ES-I3 (cell line): ENCODE results near the gene GLS.

ENCODE experiments used
- H3K36me3 ChIP-seq: 2 replicates; pipeline ENCODE4 v1.6.1; 2013; ENCODE audit warnings: mild to moderate bottlenecking, low read length, control low read depth, moderate library complexity; ENCODE audit not compliant: insufficient read depth
- H3K4me1 ChIP-seq: 2 replicates; pipeline ENCODE4 v1.6.1; 2013; ENCODE audit warnings: mild to moderate bottlenecking, control low read depth, low read length; ENCODE audit not compliant: insufficient read depth
- H3K9ac ChIP-seq: 2 replicates; pipeline ENCODE4 v1.6.1; 2013; ENCODE audit warnings: low read depth, mild to moderate bottlenecking, low read length, moderate library complexity
- H3K9me3 ChIP-seq: 2 replicates; pipeline ENCODE4 v1.6.1; 2013; ENCODE audit warnings: mild to moderate bottlenecking, low read length, moderate library complexity; ENCODE audit not compliant: control insufficient read depth, insufficient read depth

GLS gene

GRCh38 chr2:190970873-190971506 is 90.4 kb downstream of the GLS start:
- H3K9ac ChIP-seq = no peak overlapping the region
- peaks cover 26% of the 10 kb centered on the region for H3K36me3 ChIP-seq

GRCh38 chr2:190972213-190972612 is 91.6 kb downstream of the GLS start:
- Histone ChIP-seq H3K9me3 (no peaks in the 10 kb centered on the region; the same call in 1 of the 2 replicates), H3K9ac (no peak overlapping the region), H3K36me3 (peaks cover 33% of the 10 kb centered on the region), H3K4me1 (no peaks in the 10 kb centered on the region)

More at GRCh38 chr2:190970873-190971506, 90.4 kb downstream of the GLS start:
- H3K9me3 ChIP-seq = no peaks in the 10 kb centered on the region; the same call in 1 of the 2 replicates
- no peaks in the 10 kb centered on the region for H3K4me1 ChIP-seq

GRCh38 chr2:190972846-190973245 is 92.2 kb downstream of the GLS start:
- peaks cover 33% of the 10 kb centered on the region for H3K36me3 ChIP-seq
- H3K9me3 ChIP-seq = no peaks in the 10 kb centered on the region; the same call in 1 of the 2 replicates
- no peaks in the 10 kb centered on the region for H3K4me1 ChIP-seq
- no peak overlapping the region for H3K9ac ChIP-seq

GRCh38 chr2:190973262-190973661 is 92.6 kb downstream of the GLS start:
- Histone ChIP-seq H3K4me1 (no peaks in the 10 kb centered on the region), H3K36me3 (peaks cover 34% of the 10 kb centered on the region), H3K9ac (no peak overlapping the region), H3K9me3 (no peaks in the 10 kb centered on the region; the same call in 1 of the 2 replicates)

- no peak overlapping the region for H3K9ac ChIP-seq
- no peaks in the 10 kb centered on the region; the same call in 1 of the 2 replicates for H3K9me3 ChIP-seq
- peaks cover 41% of the 10 kb centered on the region for H3K36me3 ChIP-seq
- H3K4me1 ChIP-seq = no peaks in the 10 kb centered on the region
Measured at GRCh38 chr2:190973726-190974628, 93.4 kb downstream of the GLS start.

DNA sequence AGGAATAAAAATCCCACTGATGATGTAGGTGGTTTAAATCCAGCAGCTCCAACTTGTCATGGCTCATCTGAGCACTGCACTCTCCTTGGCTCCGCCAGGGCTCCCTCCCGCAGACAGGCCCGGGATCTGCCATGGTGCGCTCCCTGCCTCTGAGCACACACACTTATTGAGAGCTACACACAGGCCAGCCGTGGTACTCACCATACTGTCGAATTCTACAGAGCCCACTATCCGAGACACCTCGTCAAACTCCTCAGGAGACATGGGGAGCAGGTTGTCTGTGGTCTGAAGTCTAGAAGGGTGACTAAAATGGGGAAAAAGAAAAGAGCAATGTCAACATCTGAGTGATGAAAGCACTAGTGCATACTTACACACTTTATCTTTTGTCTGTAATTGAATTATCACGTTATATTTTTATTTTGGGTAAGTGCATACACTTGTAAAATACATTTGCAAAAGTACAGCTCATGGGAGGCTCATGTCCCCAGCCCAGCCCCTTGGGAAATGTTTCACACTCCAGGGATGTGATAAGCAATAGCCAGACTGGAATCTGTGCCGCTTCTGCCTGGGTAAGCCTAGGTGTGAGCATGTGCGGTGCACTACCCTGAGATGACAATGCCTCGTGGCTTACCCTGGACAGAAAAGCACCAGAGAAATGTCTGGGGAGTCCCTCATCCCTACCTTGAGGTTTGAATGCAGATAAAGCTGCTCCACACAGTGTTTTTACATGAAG is 94.2 kb downstream of the GLS start:
- Histone ChIP-seq H3K4me1 (no peaks in the 10 kb centered on the region), H3K36me3 (peaks cover 41% of the 10 kb centered on the region), H3K9me3 (no peaks in the 10 kb centered on the region; the same call in 1 of the 2 replicates), H3K9ac (no peak overlapping the region)

DNA sequence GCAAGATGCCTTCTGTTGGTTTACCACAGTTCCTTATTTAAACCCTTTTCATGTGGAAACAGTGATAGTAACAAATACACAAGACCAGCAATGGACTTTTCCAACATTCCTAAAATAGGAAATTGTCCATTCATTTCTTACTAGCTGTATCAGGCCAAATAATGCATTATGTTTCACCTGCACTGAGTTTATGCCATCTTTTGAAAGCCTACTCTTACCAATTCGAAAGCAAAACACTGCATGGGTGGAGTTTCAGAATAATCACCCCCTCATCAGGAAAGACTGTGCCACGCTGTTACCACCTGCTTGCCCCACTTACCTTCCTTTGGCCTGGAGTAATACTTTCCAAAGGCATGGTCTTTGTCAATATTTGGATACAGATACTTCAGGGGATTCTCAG is 95.9 kb downstream of the GLS start:
- no peaks in the 10 kb centered on the region for H3K4me1 ChIP-seq
- peaks cover 36% of the 10 kb centered on the region for H3K36me3 ChIP-seq
- H3K9me3 ChIP-seq = no peaks in the 10 kb centered on the region; the same call in 1 of the 2 replicates
- H3K9ac ChIP-seq = no peak overlapping the region

DNA sequence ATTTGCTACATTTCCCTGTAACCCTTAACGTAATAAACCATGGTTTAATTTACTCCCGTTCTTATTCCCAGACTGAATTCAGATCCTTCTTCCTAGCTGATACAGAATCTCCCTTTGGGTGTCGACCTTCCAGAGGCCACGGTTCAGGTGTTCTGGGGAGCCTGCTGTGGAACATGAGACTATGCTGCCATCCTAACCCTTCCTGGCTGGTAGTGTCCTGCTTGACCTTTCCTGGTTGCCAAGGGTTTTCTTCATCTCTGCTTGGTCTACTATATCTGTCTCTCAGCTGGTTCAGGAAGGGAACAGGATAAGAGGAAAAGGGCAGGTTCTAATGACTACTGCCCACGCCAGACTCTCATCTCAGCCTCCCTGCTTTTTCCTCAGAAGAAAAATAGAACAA is 96.9 kb downstream of the GLS start:
- H3K9me3 ChIP-seq = no peaks in the 10 kb centered on the region; the same call in 1 of the 2 replicates
- no peaks in the 10 kb centered on the region for H3K4me1 ChIP-seq
- no peak overlapping the region for H3K9ac ChIP-seq
- H3K36me3 ChIP-seq = peaks cover 35% of the 10 kb centered on the region

DNA sequence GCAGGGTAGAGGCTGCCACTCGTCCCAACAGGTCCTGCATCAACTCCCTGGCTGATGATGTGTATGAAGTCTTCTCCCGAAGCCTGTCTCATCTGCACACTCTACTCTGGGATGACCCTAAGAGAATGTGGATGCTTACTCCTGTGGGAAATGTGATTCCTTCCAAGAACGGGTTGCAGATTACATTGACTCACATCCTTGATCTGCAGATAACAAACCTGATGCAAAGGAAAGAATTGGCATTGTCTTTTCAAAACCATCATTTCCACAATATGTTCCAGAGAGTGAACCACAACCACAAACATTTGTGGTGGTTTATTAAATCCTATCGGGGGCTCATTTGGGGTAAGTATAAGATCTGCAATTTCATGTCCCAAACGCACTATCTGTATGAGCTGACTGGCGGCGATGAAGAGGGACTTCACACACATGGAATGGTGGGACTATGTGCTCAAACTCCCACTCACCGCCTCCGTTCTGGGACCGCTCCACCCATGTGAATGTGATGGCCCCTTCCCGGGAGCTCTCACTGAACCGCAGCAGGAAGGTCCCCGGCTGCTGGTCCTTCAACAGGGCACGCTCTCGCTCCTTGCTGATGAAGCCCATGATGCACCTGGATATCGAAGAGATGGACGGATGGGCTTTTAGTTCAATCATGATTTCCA is 97.9 kb downstream of the GLS start:
- Histone ChIP-seq H3K4me1 (no peaks in the 10 kb centered on the region), H3K9ac (no peak overlapping the region), H3K36me3 (peaks cover 36% of the 10 kb centered on the region), H3K9me3 (no peaks in the 10 kb centered on the region)

DNA sequence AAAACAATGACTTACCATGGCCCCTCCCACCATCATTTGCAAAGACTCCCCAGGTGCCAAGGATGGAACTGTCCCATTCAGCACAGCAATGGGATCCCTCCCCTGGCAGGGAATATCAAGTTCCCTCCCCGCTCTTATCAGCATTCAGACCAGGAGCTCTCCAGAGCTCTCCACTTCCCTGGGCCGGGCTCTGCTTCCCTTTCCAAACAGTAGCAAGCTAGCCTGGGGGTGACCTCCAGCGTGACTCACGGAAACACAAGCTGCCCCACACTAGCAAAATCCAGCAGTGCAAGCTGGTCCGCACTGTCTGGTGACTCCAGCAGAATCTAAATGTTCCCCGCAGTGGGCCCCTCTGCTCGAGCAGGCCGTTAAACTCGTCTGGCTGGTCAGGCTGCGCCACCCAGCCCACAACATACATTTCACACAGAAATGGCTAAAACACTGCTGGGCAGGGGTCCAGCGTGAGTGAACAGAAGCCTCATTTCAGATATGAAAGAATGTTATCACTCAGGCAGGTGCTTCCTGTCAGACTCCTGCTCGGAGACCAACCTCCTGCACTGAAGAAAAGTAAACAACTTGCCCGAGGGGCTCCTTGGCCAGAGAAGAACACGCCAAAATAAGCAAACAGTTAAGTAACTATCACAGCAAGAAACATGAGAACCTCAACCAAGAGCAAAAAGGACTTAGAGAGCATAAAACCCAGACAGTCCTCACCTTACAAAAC is 99.4 kb downstream of the GLS start:
- no peak overlapping the region for H3K9ac ChIP-seq
- peaks cover 41% of the 10 kb centered on the region for H3K36me3 ChIP-seq
- no peaks in the 10 kb centered on the region for H3K9me3 ChIP-seq
- H3K4me1 ChIP-seq = no peaks in the 10 kb centered on the region

DNA sequence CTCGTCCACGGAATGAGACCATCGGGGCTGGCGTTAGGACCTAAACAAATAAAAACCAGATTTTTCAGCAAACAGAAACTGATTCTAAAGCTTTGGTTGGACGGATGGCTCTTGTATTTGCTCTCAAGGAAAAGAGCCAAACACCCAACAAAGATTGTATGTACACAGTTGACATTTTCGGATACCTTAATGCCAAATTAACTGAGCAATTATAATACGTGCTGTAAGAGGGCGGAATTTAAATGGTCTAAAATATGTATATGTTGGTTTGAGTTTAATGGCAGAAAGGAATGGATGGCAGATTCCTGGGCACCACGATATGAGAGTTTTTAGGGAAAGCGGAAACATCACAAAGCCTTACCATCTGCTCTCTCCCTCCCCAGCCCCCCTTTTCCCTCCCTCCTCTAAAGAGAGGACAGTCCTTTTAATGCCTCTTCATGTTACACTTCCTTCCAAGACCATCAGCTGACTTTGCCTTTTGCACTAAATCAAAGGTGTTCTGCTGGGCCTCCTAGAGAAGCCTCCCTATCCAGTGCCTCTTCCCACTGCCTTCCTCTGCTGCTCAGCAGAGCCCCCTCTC is 100.1 kb downstream of the GLS start:
- Histone ChIP-seq H3K9ac (no peak overlapping the region), H3K4me1 (no peaks in the 10 kb centered on the region), H3K36me3 (peaks cover 39% of the 10 kb centered on the region), H3K9me3 (no peaks in the 10 kb centered on the region)

DNA sequence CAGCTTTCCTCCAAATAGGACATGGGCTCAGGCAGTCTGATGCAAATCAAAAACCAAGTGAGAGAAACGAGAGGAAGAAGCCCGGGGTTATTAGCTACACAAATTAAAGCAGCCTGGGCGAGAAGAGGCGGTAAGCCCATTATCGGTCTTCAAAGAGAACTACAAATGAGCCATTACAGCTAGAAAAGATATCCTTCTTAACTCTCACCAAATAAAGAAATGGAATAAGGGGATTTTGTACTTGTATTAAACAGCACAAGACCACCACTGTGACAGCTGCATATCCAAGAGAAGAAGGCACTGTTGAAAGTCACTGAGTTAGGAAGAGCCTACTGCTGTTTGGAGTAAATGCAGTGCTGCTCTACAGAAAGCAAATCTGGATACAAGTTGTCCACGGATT is 100.7 kb downstream of the GLS start:
- Histone ChIP-seq H3K4me1 (no peaks in the 10 kb centered on the region), H3K9ac (no peak overlapping the region), H3K36me3 (peaks cover 33% of the 10 kb centered on the region), H3K9me3 (no peaks in the 10 kb centered on the region)

DNA sequence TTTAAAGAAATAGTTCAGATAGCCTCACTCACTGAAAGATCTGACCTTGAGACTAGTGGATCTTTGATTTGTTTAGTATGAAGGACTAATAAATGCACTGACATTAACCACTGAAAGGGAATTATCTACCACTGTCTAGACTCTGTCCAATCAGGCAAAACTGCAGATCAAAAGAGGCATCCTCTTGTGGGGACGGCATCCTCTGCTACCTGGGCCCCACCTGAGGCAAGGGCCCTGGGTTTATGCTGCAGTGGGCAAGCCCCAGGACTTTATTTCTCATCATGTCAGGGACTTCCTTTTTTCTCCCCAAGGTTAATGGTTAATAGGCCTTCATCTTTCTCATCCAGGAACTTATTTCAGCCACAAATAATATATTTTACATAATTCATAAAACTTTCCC is 101.1 kb downstream of the GLS start:
- no peaks in the 10 kb centered on the region for H3K9me3 ChIP-seq
- peaks cover 33% of the 10 kb centered on the region for H3K36me3 ChIP-seq
- no peaks in the 10 kb centered on the region for H3K4me1 ChIP-seq
- no peak overlapping the region for H3K9ac ChIP-seq
